GM19023 (cell line): ENCODE data around the gene FAM209A.
"Not testable (repeated sequence)": the region's sequence is repeated elsewhere in the genome, so short reads cannot be mapped to it uniquely, and the experiment has no call there.

Experiments
- ATAC-seq: cut with Tn5 transposase; IDR thresholded peaks from one replicate; pipeline ENCODE4 v1.9.1; 2021; ENCODE audit warnings: mild to moderate bottlenecking, moderate library complexity; ENCODE audit not compliant: unreplicated experiment

FAM209A gene

GRCh38 chr20:56537997-56538396 lies 13.5 kb downstream of the FAM209A start:
- ATAC-seq, result no peak

DNA sequence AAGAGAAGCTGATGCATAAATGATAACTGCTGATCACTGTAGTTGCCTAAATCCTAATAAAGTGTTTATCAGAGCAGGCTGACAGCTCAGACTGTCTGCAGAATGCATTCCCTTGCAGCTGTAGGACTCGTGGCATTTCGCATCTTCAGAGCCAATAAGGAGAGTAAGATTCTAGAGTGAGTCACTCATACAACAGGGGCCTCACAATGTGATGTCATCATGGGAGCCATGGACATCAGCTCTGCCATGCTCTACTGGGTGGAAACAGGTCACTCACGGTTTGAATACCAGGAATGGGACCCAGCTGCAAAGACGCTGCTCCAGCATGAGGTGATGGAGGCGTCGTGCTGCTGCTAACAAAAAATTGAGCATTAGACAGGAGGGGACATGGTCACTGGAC lies 15.9 kb downstream of the FAM209A start:
- no peak for ATAC-seq

DNA sequence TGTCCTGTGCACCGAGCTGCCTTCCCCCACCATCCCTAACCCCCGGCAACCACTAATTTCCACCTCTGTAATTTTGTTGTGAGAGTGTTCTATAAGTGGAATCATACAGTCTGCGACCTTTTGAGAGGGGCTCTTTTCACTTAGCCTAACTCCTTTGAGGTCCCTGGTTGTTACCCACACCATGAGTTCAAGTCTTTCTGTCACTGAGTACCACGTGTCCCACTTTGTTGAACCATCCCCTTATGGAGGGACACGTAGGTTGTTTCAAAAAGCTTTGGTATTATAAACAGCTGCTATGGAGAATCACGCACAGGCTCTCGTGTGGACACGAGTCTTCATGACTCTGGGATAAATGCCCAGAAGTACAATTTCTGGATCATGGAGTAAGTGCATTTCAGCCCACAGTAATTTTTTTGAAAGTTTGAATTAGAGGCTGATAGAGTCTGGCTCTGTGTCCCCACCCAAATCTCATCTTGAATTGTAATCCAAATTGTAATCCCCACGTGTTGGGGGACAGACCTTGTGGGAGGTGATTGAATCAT lies 18.0 kb downstream of the FAM209A start:
- no peak for ATAC-seq

GRCh38 chr20:56551571-56551970 lies 27.0 kb downstream of the FAM209A start:
- no peak for ATAC-seq

DNA sequence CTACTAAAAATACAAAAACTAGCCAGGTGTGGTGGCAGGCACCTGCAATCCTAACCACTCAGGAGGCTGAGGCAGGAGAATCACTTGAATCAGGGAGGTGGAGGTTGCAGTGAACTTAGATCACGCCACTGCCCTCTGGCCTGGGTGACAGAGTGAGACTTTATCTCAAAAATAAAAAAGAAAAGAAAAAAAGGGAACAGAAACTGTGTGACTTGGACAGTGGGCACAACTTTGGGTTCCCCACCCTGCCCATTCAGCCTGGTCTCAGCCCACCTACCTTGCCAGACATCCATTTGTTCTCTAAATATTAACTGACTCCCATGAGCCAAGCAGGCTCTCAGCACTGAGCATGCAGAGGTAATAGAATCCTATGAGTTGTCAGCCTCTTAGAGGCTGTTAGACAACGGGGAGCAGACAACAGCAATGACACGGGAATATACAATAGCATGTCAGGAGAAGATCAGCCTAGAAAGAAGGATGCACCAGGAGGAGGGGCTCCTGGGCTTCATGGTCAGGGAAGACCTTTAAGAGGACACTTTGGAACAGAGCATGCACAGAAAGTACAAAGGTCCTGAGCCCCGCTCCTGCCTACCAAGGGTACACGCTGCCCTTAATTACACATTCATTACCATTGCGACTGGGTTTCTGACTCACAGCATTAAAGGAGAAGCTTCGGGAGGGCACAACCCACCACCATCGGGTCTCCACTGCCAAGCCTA lies 28.5 kb downstream of the FAM209A start:
- ATAC-seq, result no peak

GRCh38 chr20:56554869-56555268 lies 30.3 kb downstream of the FAM209A start:
- ATAC-seq, result peak; percentile 68

DNA sequence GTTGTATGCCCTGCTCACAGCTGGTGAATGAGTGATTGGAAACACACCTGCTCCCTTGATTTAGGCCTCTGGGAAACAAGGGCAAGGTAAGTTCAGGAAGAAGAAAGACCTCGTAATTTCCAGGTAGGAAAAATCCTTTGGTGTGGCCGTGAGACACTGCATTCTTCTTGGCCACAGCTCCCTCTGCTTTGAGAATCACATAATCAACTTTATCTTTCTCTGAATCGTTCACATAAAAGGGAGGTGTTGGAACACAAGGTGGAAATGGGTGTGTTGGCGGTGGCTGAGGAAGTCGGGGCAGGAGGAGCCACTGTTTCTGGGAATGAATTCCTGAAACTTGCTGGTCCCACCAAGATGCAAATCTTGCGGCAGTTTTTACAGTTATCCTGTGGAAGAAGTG lies 34.4 kb downstream of the FAM209A start:
- no peak for ATAC-seq

- ATAC-seq, result not testable (repeated sequence)
Measured at GRCh38 chr20:56564526-56564925, 40.0 kb downstream of the FAM209A start.

DNA sequence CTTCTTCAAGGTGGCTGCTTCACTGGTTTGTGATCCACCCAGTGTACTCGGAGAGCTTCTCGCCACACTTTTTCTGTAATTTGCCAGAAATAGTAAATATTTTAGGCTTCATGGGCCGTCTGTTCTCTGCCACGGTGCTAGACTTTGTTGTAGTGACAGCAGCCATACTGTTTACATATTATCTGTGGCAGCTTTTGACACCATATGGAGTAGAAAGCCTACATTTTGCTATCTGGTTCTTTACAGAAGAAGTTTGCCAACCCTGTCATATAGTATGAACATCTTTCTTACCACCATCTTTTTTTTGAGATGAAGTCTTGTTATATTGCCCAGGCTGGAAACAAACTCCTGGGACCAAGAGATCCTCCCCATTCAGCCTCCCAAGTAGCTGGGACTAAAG lies 41.0 kb downstream of the FAM209A start:
- ATAC-seq, result no peak

DNA sequence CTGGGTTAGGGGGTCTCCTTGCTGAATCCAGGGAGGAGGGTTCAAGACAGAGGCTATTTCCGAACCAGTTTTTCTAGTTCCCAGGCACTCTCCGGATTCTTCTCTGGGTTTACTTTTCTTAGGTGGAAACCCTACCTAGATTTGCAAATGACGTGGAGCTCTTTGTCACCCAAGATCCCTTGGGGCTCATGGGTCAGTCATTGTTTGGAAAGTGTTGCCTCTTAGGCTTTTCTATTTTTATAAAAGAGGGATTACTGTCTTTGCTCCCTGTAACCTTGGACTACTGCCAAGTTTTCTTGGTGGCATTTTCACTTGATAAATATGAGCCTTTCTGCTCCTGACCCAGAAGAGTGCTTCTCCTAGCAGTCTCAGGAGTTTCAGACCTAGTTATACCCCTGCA lies 42.1 kb downstream of the FAM209A start:
- ATAC-seq, result no peak

GRCh38 chr20:56570832-56571231 lies 46.3 kb downstream of the FAM209A start:
- ATAC-seq, result no peak

- ATAC-seq, result no peak
Measured at GRCh38 chr20:56572172-56572571, 47.6 kb downstream of the FAM209A start.

DNA sequence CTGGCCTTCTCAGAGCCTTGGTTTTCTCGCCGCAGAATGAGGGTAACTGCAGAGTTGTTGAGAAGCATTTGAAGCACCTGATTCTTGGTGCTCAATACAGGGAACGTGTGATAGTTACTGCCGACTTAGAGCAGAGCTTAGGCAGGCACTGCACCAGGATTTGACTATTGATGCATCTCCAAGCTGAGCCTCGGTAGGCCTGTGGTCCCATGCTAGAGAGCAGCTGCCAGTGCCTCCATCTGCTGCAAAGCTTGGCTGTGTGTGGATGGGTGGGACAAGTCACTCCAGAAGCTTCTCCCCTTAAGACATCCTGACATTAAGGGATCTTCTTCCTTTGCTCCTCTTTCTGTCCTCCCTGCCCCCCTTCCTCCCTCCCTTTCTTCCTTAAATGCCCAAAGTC lies 49.4 kb downstream of the FAM209A start:
- ATAC-seq, result no peak

GRCh38 chr20:56574531-56575142 lies 50.1 kb downstream of the FAM209A start:
- ATAC-seq, result no peak

DNA sequence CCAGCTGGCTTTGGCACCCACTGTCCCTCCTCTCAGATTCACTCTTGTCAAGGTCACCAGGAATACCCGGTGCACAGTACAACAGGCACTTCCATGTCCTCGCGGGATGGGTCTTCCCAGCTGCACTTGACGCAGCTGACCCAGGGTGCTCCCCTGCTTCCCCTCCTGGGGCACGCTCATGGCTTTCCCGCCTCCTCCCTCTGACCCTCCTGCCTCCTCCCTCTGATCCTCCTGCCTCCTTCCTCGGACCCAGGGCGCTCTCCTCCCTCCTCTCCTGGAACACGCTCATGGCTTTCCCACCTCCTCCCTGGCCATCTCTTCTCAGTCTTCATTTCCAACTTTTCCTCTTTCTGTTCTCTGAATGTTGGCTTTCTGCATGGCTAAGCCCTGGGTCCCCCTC lies 50.6 kb downstream of the FAM209A start:
- ATAC-seq, result no peak
